HepG2 (cell line): ENCODE data around the gene TMEM258. TPM values are rescaled to one million over a fixed set of nuclear protein-coding genes. Genes with fewer than 3 reads are reported as not detected.

ENCODE experiments used
- ATAC-seq: fragments of 200-7000 bp; cut with Tn5 transposase; 3 replicates; pipeline ENCODE4 v1.9.1; 2020; ENCODE audit warnings: mild to moderate bottlenecking, moderate library complexity
- BruUV-seq: library from RNA; stranded (reverse); fragments of 400-500 nt; replicated peaks from 2 replicates; lab custom pipeline; 2021; lab: Mats Ljungman, UMichigan
- CTCF ChIA-PET: fragments of 300-600 bp; formaldehyde crosslinking; extraction: SDS; loops from one replicate; lab custom pipeline; 2021; ENCODE audit warnings: low total read pairs, inconsistent platforms, low intra/inter-chr PET ratio; lab: Yijun Ruan, JAX
- POLR2A ChIA-PET: fragments of 350-600 bp; sonication (Branson Sonifier 250); formaldehyde crosslinking; loops from one replicate; lab custom pipeline; 2020; ENCODE audit warnings: antibody characterized with exemption, inconsistent platforms; lab: Yijun Ruan, JAX
- DNase-seq: peaks from one replicate; pipeline ENCODE4 v3.0.0-alpha.2; 2015; ENCODE audit warnings: low spot score
- FAIRE-seq: peaks from 3 replicates; lab custom pipeline; 2011; peaks lifted over from hg19 to GRCh38; lab: Jason Lieb, UNC
- H2AFZ ChIP-seq: one replicate; pipeline ENCODE4 v1.6.1; 2011; ENCODE audit warnings: low read length, inconsistent platforms
- H3K27ac ChIP-seq: fragments of 300-600 bp; 3 replicates; pipeline ENCODE4 v1.8.0; 2011; ENCODE audit warnings: mixed run types, mild to moderate bottlenecking, mixed read lengths, low read length, inconsistent platforms; ENCODE audit not compliant: insufficient read depth; ENCODE audit errors: extremely low read length
- H3K27me3 ChIP-seq, 2 experiments: fragments of 200-600 bp in 1 of 2; 2 replicates in 1 of 2; 3 replicates in 1 of 2; pipeline versions ENCODE4 v1.6.0 to v1.8.0; 2011; ENCODE audit warnings: low read length in 2 of 2, mild to moderate bottlenecking in 2 of 2, moderate library complexity in 2 of 2, inconsistent platforms in 1 of 2; ENCODE audit not compliant: insufficient read depth in 2 of 2, control insufficient read depth in 1 of 2
- H3K36me3 ChIP-seq, 2 experiments: fragments of 200-600 bp in 1 of 2; replicated peaks in 1 of 2; 2 replicates in 1 of 2; 3 replicates in 1 of 2; pipeline versions ENCODE4 v1.5.1 to v1.8.0; 2011; ENCODE audit warnings: low read length in 2 of 2, inconsistent platforms in 1 of 2; ENCODE audit not compliant: insufficient read depth in 2 of 2, control insufficient read depth in 1 of 2
- H3K4me1 ChIP-seq: 2 replicates; pipeline ENCODE4 v1.5.1; 2012; ENCODE audit warnings: low read length, inconsistent platforms; ENCODE audit not compliant: insufficient read depth
- H3K4me2 ChIP-seq: 2 replicates; pipeline ENCODE4 v1.6.0; 2011; ENCODE audit warnings: low read depth, low read length, inconsistent platforms
- H3K4me3 ChIP-seq, 3 experiments: fragments of 200-600 bp in 1 of 3; sonication (generic), shearing (Covaris generic) in 1 of 3; replicated peaks in 1 of 3; 2 replicates each; pipeline ENCODE4 v1.5.1; 2011 to 2016; ENCODE audit warnings: low read length in 3 of 3, inconsistent platforms in 2 of 3, low read depth in 2 of 3, mild to moderate bottlenecking in 2 of 3, control low read depth in 1 of 3, mixed read lengths in 1 of 3; ENCODE audit not compliant: insufficient read depth in 1 of 3
- H3K79me2 ChIP-seq: one replicate; pipeline ENCODE4 v1.6.1; 2011; ENCODE audit warnings: low read length, inconsistent platforms; ENCODE audit not compliant: insufficient read depth
- H3K9ac ChIP-seq: 2 replicates; pipeline ENCODE4 v1.6.0; 2011; ENCODE audit warnings: mild to moderate bottlenecking, low read depth, low read length, inconsistent platforms; ENCODE audit not compliant: insufficient read depth
- H3K9me3 ChIP-seq: 2 replicates; pipeline ENCODE4 v1.5.1; 2012; ENCODE audit warnings: mild to moderate bottlenecking, low read length
- H4K20me1 ChIP-seq: 2 replicates; pipeline ENCODE4 v1.6.0; 2011; ENCODE audit warnings: inconsistent platforms, mild to moderate bottlenecking, low read length, moderate library complexity; ENCODE audit not compliant: insufficient read depth
- BRF2 ChIP-seq: sonication (generic); formaldehyde crosslinking; IDR thresholded peaks from 2 replicates; pipeline ENCODE4 v1.8.1; 2022; ENCODE audit warnings: mild to moderate bottlenecking, missing genetic modification reagents
- CENPT ChIP-seq: sonication (generic); formaldehyde crosslinking; IDR thresholded peaks from 2 replicates; pipeline ENCODE4 v1.8.0; 2022; ENCODE audit warnings: low read depth, mild to moderate bottlenecking, moderate library complexity, missing genetic modification reagents
- CREBL2 ChIP-seq: sonication (generic); formaldehyde crosslinking; IDR thresholded peaks from 2 replicates; pipeline ENCODE4 v1.8.1; 2023; ENCODE audit warnings: missing genetic modification reagents, mild to moderate bottlenecking, borderline replicate concordance
- DNMT1 ChIP-seq: sonication (generic); formaldehyde crosslinking; IDR thresholded peaks from 2 replicates; pipeline ENCODE4 v1.5.1; 2020; ENCODE audit warnings: mild to moderate bottlenecking, missing genetic modification reagents
- HIVEP1 ChIP-seq: sonication (generic); formaldehyde crosslinking; IDR thresholded peaks from 2 replicates; pipeline ENCODE4 v1.4.0; 2020; ENCODE audit warnings: mild to moderate bottlenecking, missing genetic modification reagents
- TEAD3 ChIP-seq: optimal IDR thresholded peaks from 2 replicates; pipeline ENCODE3; 2016; ENCODE audit warnings: borderline replicate concordance
- TRAFD1 ChIP-seq: sonication (generic); formaldehyde crosslinking; IDR thresholded peaks from 2 replicates; pipeline ENCODE4 v1.5.1; 2020; ENCODE audit warnings: missing genetic modification reagents, mild to moderate bottlenecking, borderline replicate concordance
- U2AF1 ChIP-seq: fragments of 200-400 bp; formaldehyde crosslinking; optimal IDR thresholded peaks from 2 replicates; pipeline ENCODE3; 2017; ENCODE audit warnings: mild to moderate bottlenecking, low read depth, low read length
- ZBTB7B ChIP-seq: sonication (generic); formaldehyde crosslinking; IDR thresholded peaks from 2 replicates; pipeline ENCODE4 v1.4.0; 2020; ENCODE audit warnings: missing genetic modification reagents
- ZNF766 ChIP-seq: sonication (generic); formaldehyde crosslinking; IDR thresholded peaks from 2 replicates; pipeline ENCODE4 v1.5.0; 2020; ENCODE audit warnings: missing genetic modification reagents, borderline replicate concordance
- ZNF800 ChIP-seq: sonication (generic); formaldehyde crosslinking; IDR thresholded peaks from 2 replicates; pipeline ENCODE4 v1.4.0; 2020; ENCODE audit warnings: missing genetic modification reagents
- WGBS: methylation state at CpG from one replicate; pipeline ENCODE4 v1.1.6; 2017; ENCODE audit warnings: low lambda C conversion rate; 5-methylcytosine and 5-hydroxymethylcytosine counted together
- in situ Hi-C: cut with HindIII; loops from 2 replicates; pipeline ENCODE4 v1.10.0; 2017; ENCODE audit warnings: low pct_unique_long_range_greater_than_20kb; ENCODE audit not compliant: extremely low pct_ligation_motif_present
- intact Hi-C: fragments of 100-400 bp; cut with micrococcal nuclease; formaldehyde crosslinking; loops from one replicate; pipeline ENCODE4 v1.10.0; 2022; ENCODE audit not compliant: unreplicated experiment
- polyA plus RNA-seq, 8 experiments: library from polyadenylated mRNA; depleted of rRNA in 3 of 8; stranded (reverse) in 7 of 8; unstranded in 1 of 8; fragments of >200 nt; fragmentation: Illumina TruSeq in 4 of 8; extraction: Trizol in 4 of 8; gene quantifications; 2 replicates each; pipeline versions ENCODE4 v1.2.1 to v1.2.3, GENCODE V29; 2011 to 2016; ENCODE audit warnings: low read depth in 4 of 8, missing spikeins in 1 of 8, mixed read lengths in 1 of 8; ENCODE audit not compliant: insufficient read depth in 1 of 8
- total RNA-seq, 5 experiments: library from RNA; depleted of rRNA; stranded (reverse); fragments of >200 nt; fragmentation: Illumina TruSeq; extraction: Trizol; gene quantifications; 2 replicates each; pipeline ENCODE4 v1.2.3, GENCODE V29; 2016; ENCODE audit warnings: low read depth in 1 of 5

Gene TMEM258
- total and polyA plus RNA-seq, 2 of the 13 experiments (the other 11 are each of a cell fraction or from before 2014, with no cell fraction given) = 175 to 424 TPM

GRCh38 chr11:61817471-61818202 is 25.2 kb upstream of the TMEM258 start (continued):
- no peak for TF ChIP-seq HIVEP1 (CRISPR knock-in tag)

- ChIA-PET POLR2A (interaction anchor here (0.6 to 5.8 kb wide), 8 partner anchors 12 to 156 kb away, joined by 3 to 50 read pairs (median 10); partner anchors contain the start of genes FADS2, FEN1, FTH1 and TMEM258), CTCF (interaction anchor here (1.0 to 1.3 kb wide), 2 partner anchors 12 to 20 kb away, joined by 3 to 6 read pairs; no protein-coding TSS in a partner anchor)
- no TSS peak for BruUV-seq
- Histone ChIP-seq H2AFZ (peak within 1 kb of the TSS; percentile 60), H3K79me2 (peaks cover 25% of the 10 kb centered on the region), H3K9ac (peak within 1 kb of the TSS; percentile 98), H3K27me3 (no peaks in the 10 kb centered on the region; a peak in 1 of 5 replicates), H3K4me1 (peaks cover 52% of the 10 kb centered on the region), H3K4me3 (peak within 1 kb of the TSS; percentile 74 to 94 (median 81)), H3K9me3 (no peaks in the 10 kb centered on the region), H4K20me1 (no peaks in the 10 kb centered on the region), H3K27ac (peak within 1 kb of the TSS; percentile 99), H3K36me3 (peaks cover 7 to 17% of the 10 kb centered on the region in 2 experiments), H3K4me2 (peak within 1 kb of the TSS; percentile 99)
- intact Hi-C loops (loop anchor here (1.0 kb wide), 1 partner anchor 20 kb away; no protein-coding TSS in a partner anchor), in situ Hi-C loops (no loop called here)
- ATAC-seq = peak; percentile 71
- FAIRE-seq = no peak
- 1% methylated on average over 6 of the region's 73 CpGs for WGBS
- peak; percentile 95 for DNase-seq
- TF ChIP-seq ZBTB7B (CRISPR knock-in tag) (peak; percentile 89), TEAD3 (CRISPR knock-in tag) (peak; percentile 56), BRF2 (CRISPR knock-in tag) (peak; percentile 14; the same call in 1 of the 2 replicates), CENPT (CRISPR knock-in tag) (peak; percentile 74; the same call in 1 of the 2 replicates), ZNF800 (CRISPR knock-in tag) (peak; percentile 91), CREBL2 (CRISPR knock-in tag) (no peak), TRAFD1 (CRISPR knock-in tag) (no peak), ZNF766 (CRISPR knock-in tag) (peak; percentile 32; the same call in 1 of the 2 replicates), DNMT1 (CRISPR knock-in tag) (no peak), U2AF1 (peak; percentile 78)
These were observed 24.5 kb upstream of the TMEM258 start, which contains the start of gene FADS1 for GRCh38 chr11:61816736-61817455. FADS1 (minus strand) TSS chr11:61817003; CDS start chr11:61816929, 74 bp downstream.
